Glutamatergic neuron (in vitro differentiated cells): ENCODE results near the gene THAP10. TPM values are rescaled to one million over a fixed set of nuclear protein-coding genes. Genes with fewer than 3 reads are reported as not detected.

Experiments
- DNase-seq: peaks from one replicate; pipeline ENCODE4 v3.0.0; 2022
- H3K27ac Mint-ChIP-seq: one replicate; pipeline ENCODE4 v1.8.0; 2020; ENCODE audit warnings: mild to moderate bottlenecking, mixed read lengths, inconsistent platforms; ENCODE audit not compliant: unreplicated experiment
- H3K27me3 Mint-ChIP-seq: one replicate; pipeline ENCODE4 v1.8.0; 2020; ENCODE audit warnings: mild to moderate bottlenecking, moderate library complexity, mixed read lengths, inconsistent platforms; ENCODE audit not compliant: unreplicated experiment
- H3K36me3 Mint-ChIP-seq: one replicate; pipeline ENCODE4 v1.8.0; 2020; ENCODE audit warnings: mild to moderate bottlenecking, mixed read lengths, inconsistent platforms; ENCODE audit not compliant: unreplicated experiment
- H3K4me1 Mint-ChIP-seq: one replicate; pipeline ENCODE4 v1.8.0; 2020; ENCODE audit warnings: mild to moderate bottlenecking, low read depth, mixed read lengths, inconsistent platforms; ENCODE audit not compliant: unreplicated experiment
- H3K4me3 Mint-ChIP-seq: one replicate; pipeline ENCODE4 v1.8.0; 2020; ENCODE audit warnings: mild to moderate bottlenecking, mixed read lengths, inconsistent platforms; ENCODE audit not compliant: unreplicated experiment
- H3K9me3 Mint-ChIP-seq: one replicate; pipeline ENCODE4 v1.8.0; 2020; ENCODE audit warnings: mild to moderate bottlenecking, moderate library complexity, mixed read lengths, inconsistent platforms; ENCODE audit not compliant: unreplicated experiment
- CTCF ChIP-seq: fragments of 200-600 bp; sonication (generic); IDR thresholded peaks from one replicate; pipeline ENCODE4 v1.5.0; 2021; ENCODE audit not compliant: partially characterized antibody, unreplicated experiment
- total RNA-seq: library from RNA; stranded (reverse); fragmentation: NEBNext Ultra II Directional; extraction: Animal tissue kit (Norgen Biotek cat#: 25700); gene quantifications from one replicate; pipeline ENCODE4 v1.2.1, GENCODE V29; 2021; ENCODE audit not compliant: unreplicated experiment

The THAP10 gene
- total RNA-seq, 1 donor from 2014 or later: 3.3 TPM

GRCh38 chr15:70906842-70907241, 14.6 kb upstream of the THAP10 start:
- H3K27me3 Mint-ChIP-seq: no peaks in the 10 kb centered on the region
- H3K9me3 Mint-ChIP-seq: peaks cover 4% of the 10 kb centered on the region
- no peak overlapping the region for H3K27ac Mint-ChIP-seq
- no peaks in the 10 kb centered on the region for H3K4me1 Mint-ChIP-seq
- peaks cover 22% of the 10 kb centered on the region for H3K36me3 Mint-ChIP-seq
- DNase-seq: no peak
- no peak for TF ChIP-seq CTCF
- no peak overlapping the region for H3K4me3 Mint-ChIP-seq

- no peaks in the 10 kb centered on the region for H3K4me1 Mint-ChIP-seq
- H3K27me3 Mint-ChIP-seq: no peaks in the 10 kb centered on the region
- H3K36me3 Mint-ChIP-seq: peaks cover 8% of the 10 kb centered on the region
- no peak overlapping the region for H3K4me3 Mint-ChIP-seq
- no peak for DNase-seq
- H3K9me3 Mint-ChIP-seq: no peaks in the 10 kb centered on the region
- no peak for TF ChIP-seq CTCF
- no peak overlapping the region for H3K27ac Mint-ChIP-seq
Measured at GRCh38 chr15:70902107-70902506, 9.9 kb upstream of the THAP10 start.

GRCh38 chr15:70892912-70893560, 803 bp upstream of the THAP10 start:
- Mint-ChIP-seq H3K36me3 (no peaks in the 10 kb centered on the region), H3K4me3 (peak overlapping the region; percentile 100), H3K4me1 (peaks cover 4% of the 10 kb centered on the region), H3K27me3 (peaks cover 4% of the 10 kb centered on the region), H3K27ac (peak overlapping the region; percentile 98), H3K9me3 (peaks cover 9% of the 10 kb centered on the region)
- DNase-seq: no peak
- no peak for TF ChIP-seq CTCF

- H3K27me3 Mint-ChIP-seq: no peaks in the 10 kb centered on the region
- H3K4me1 Mint-ChIP-seq: no peaks in the 10 kb centered on the region
- H3K9me3 Mint-ChIP-seq: no peaks in the 10 kb centered on the region
- TF ChIP-seq CTCF: no peak
- no peak for DNase-seq
- H3K36me3 Mint-ChIP-seq: no peaks in the 10 kb centered on the region
- H3K4me3 Mint-ChIP-seq: no peak overlapping the region
- H3K27ac Mint-ChIP-seq: no peak overlapping the region
Measured at GRCh38 chr15:70882361-70882760, 9.9 kb downstream of the THAP10 start.

- Mint-ChIP-seq H3K27me3 (no peaks in the 10 kb centered on the region), H3K36me3 (no peaks in the 10 kb centered on the region), H3K27ac (no peak overlapping the region), H3K9me3 (no peaks in the 10 kb centered on the region), H3K4me1 (no peaks in the 10 kb centered on the region), H3K4me3 (no peak overlapping the region)
- no peak for DNase-seq
- TF ChIP-seq CTCF: no peak
Measured at GRCh38 chr15:70880781-70881180, 11.5 kb downstream of the THAP10 start.
